Neural progenitor cell (in vitro differentiated cells): ENCODE data around the gene KDELR1. TPM values are rescaled to one million over a fixed set of nuclear protein-coding genes. Genes with fewer than 3 reads are reported as not detected.

Experiments used
- DNase-seq: peaks from one replicate; pipeline ENCODE4 v3.0.0-alpha.2; 2016; ENCODE audit warnings: low spot score
- H2AFZ ChIP-seq: fragments of 200-600 bp; sonication (generic); replicated peaks from 2 replicates; pipeline ENCODE4 v1.6.1; 2016; ENCODE audit warnings: antibody characterized with exemption
- H3F3A ChIP-seq: fragments of 200-600 bp; sonication (generic); 2 replicates; pipeline ENCODE4 v1.6.1; 2016; ENCODE audit warnings: antibody characterized with exemption, low read depth
- H3K27ac ChIP-seq: fragments of 200-600 bp; sonication (generic); 2 replicates; pipeline ENCODE4 v1.5.1; 2016; ENCODE audit warnings: mild to moderate bottlenecking
- H3K27me3 ChIP-seq: fragments of 200-600 bp; sonication (generic); 2 replicates; pipeline ENCODE4 v1.6.1; 2016; ENCODE audit warnings: mild to moderate bottlenecking, moderate library complexity
- H3K36me3 ChIP-seq: fragments of 200-600 bp; sonication (generic); 2 replicates; pipeline ENCODE4 v1.5.1; 2016
- H3K4me1 ChIP-seq: fragments of 200-600 bp; sonication (generic); 2 replicates; pipeline ENCODE4 v1.6.1; 2016; ENCODE audit warnings: mixed run types
- H3K4me2 ChIP-seq: fragments of 200-600 bp; sonication (generic); 2 replicates; pipeline ENCODE4 v1.6.1; 2016
- H3K4me3 ChIP-seq: fragments of 200-600 bp; sonication (generic); 2 replicates; pipeline ENCODE4 v1.5.1; 2016
- H3K79me2 ChIP-seq: fragments of 200-600 bp; sonication (generic); 2 replicates; pipeline ENCODE4 v1.6.1; 2016; ENCODE audit warnings: low read depth
- H3K9ac ChIP-seq: fragments of 200-600 bp; sonication (generic); 2 replicates; pipeline ENCODE4 v1.6.1; 2016
- H3K9me3 ChIP-seq: fragments of 200-600 bp; sonication (generic); 2 replicates; pipeline ENCODE4 v1.5.1; 2016; ENCODE audit warnings: low read depth
- H4K20me1 ChIP-seq: fragments of 200-600 bp; sonication (generic); 2 replicates; pipeline ENCODE4 v1.6.1; 2016; ENCODE audit warnings: low read depth
- H3K27ac Mint-ChIP-seq: 3 replicates; pipeline ENCODE4 v1.8.0; 2021; ENCODE audit warnings: mixed read lengths
- H3K27me3 Mint-ChIP-seq: 2 replicates; pipeline ENCODE4 v1.8.0; 2022; ENCODE audit warnings: low read depth, mild to moderate bottlenecking, inconsistent platforms, moderate library complexity, mixed read lengths; ENCODE audit not compliant: insufficient read depth
- H3K36me3 Mint-ChIP-seq: 3 replicates; pipeline ENCODE4 v1.8.0; 2021; ENCODE audit warnings: mixed read lengths
- H3K4me1 Mint-ChIP-seq: 3 replicates; pipeline ENCODE4 v1.8.0; 2021; ENCODE audit warnings: mixed read lengths
- H3K4me3 Mint-ChIP-seq: 3 replicates; pipeline ENCODE4 v1.8.0; 2021; ENCODE audit warnings: mild to moderate bottlenecking, moderate library complexity, mixed read lengths
- H3K9me3 Mint-ChIP-seq: 3 replicates; pipeline ENCODE4 v1.8.0; 2020; ENCODE audit warnings: mixed read lengths
- CTCF ChIP-seq: fragments of 200-600 bp; sonication (generic); IDR thresholded peaks from 2 replicates; pipeline ENCODE4 v1.5.1; 2017; ENCODE audit warnings: antibody characterized with exemption, mild to moderate bottlenecking
- EZH2 ChIP-seq: fragments of 200-600 bp; sonication (generic); IDR thresholded peaks from 2 replicates; pipeline ENCODE4 v1.6.1; 2017; ENCODE audit warnings: antibody characterized with exemption, mild to moderate bottlenecking, moderate library complexity
- EZH2phosphoT487 ChIP-seq: fragments of 200-600 bp; sonication (generic); IDR thresholded peaks from 2 replicates; pipeline ENCODE4 v1.6.1; 2017; ENCODE audit warnings: antibody characterized with exemption
- total RNA-seq: library from RNA; depleted of rRNA; stranded (reverse); fragments of >200 nt; gene quantifications from 2 replicates; pipeline ENCODE4 v1.2.3, GENCODE V29; 2015; ENCODE audit warnings: low replicate concordance

Gene KDELR1
- total RNA-seq, 1 donor from 2014 or later = 106 TPM

- Mint-ChIP-seq H3K4me3 (no peak overlapping the region), H3K9me3 (no peaks in the 10 kb centered on the region), H3K4me1 (peaks cover 37% of the 10 kb centered on the region), H3K27me3 (peaks cover 14% of the 10 kb centered on the region), H3K36me3 (no peaks in the 10 kb centered on the region), H3K27ac (no peak overlapping the region)
- H3K27ac ChIP-seq = no peak overlapping the region
- no peak for DNase-seq
- no peak for TF ChIP-seq EZH2phosphoT487
- TF ChIP-seq CTCF = no peak
- TF ChIP-seq EZH2 = no peak
- no peaks in the 10 kb centered on the region for H3K79me2 ChIP-seq
- H4K20me1 ChIP-seq = no peaks in the 10 kb centered on the region
- H3K27me3 ChIP-seq = peaks cover 15% of the 10 kb centered on the region
- no peak overlapping the region for H2AFZ ChIP-seq
- no peak overlapping the region for H3K9ac ChIP-seq
- H3F3A ChIP-seq = peaks cover 15% of the 10 kb centered on the region
- H3K36me3 ChIP-seq = no peaks in the 10 kb centered on the region
- H3K4me3 ChIP-seq = no peak overlapping the region
- H3K4me1 ChIP-seq = no peaks in the 10 kb centered on the region
- H3K9me3 ChIP-seq = no peaks in the 10 kb centered on the region
- H3K4me2 ChIP-seq = no peak overlapping the region
These were observed 24.5 kb upstream of the KDELR1 start for GRCh38 chr19:48415806-48416221.

- H3K36me3 Mint-ChIP-seq = no peaks in the 10 kb centered on the region
- peaks cover 15% of the 10 kb centered on the region for H3F3A ChIP-seq
- H3K9me3 Mint-ChIP-seq = no peaks in the 10 kb centered on the region
- H3K4me1 ChIP-seq = no peaks in the 10 kb centered on the region
- no peaks in the 10 kb centered on the region for H3K79me2 ChIP-seq
- H3K4me2 ChIP-seq = no peak overlapping the region
- no peak overlapping the region for H3K9ac ChIP-seq
- TF ChIP-seq EZH2phosphoT487 (no peak), CTCF (no peak), EZH2 (no peak)
- no peaks in the 10 kb centered on the region for H3K36me3 ChIP-seq
- H3K27me3 Mint-ChIP-seq = peaks cover 14% of the 10 kb centered on the region
- no peak overlapping the region for H3K4me3 Mint-ChIP-seq
- peaks cover 37% of the 10 kb centered on the region for H3K4me1 Mint-ChIP-seq
- no peak overlapping the region for H3K27ac ChIP-seq
- H3K9me3 ChIP-seq = no peaks in the 10 kb centered on the region
- peaks cover 15% of the 10 kb centered on the region for H3K27me3 ChIP-seq
- H3K4me3 ChIP-seq = no peak overlapping the region
- H2AFZ ChIP-seq = no peak overlapping the region
- no peaks in the 10 kb centered on the region for H4K20me1 ChIP-seq
- DNase-seq = peak; percentile 77
- H3K27ac Mint-ChIP-seq = no peak overlapping the region
These were observed 24.0 kb upstream of the KDELR1 start for GRCh38 chr19:48415395-48415794.

- Mint-ChIP-seq H3K36me3 (no peaks in the 10 kb centered on the region), H3K4me3 (peak overlapping the region; percentile 79), H3K27me3 (peaks cover 14% of the 10 kb centered on the region), H3K27ac (no peak overlapping the region), H3K4me1 (peaks cover 34% of the 10 kb centered on the region), H3K9me3 (no peaks in the 10 kb centered on the region)
- Histone ChIP-seq H3K27ac (no peak overlapping the region), H3K4me3 (peak overlapping the region; percentile 43), H3K36me3 (no peaks in the 10 kb centered on the region), H2AFZ (peak overlapping the region; percentile 32), H3K9me3 (no peaks in the 10 kb centered on the region), H3K79me2 (no peaks in the 10 kb centered on the region), H4K20me1 (no peaks in the 10 kb centered on the region), H3K4me2 (peak overlapping the region; percentile 65), H3K27me3 (peaks cover 15% of the 10 kb centered on the region), H3K9ac (no peak overlapping the region), H3F3A (peaks cover 15% of the 10 kb centered on the region), H3K4me1 (no peaks in the 10 kb centered on the region)
- no peak for TF ChIP-seq EZH2phosphoT487
- TF ChIP-seq CTCF = no peak
- no peak for TF ChIP-seq EZH2
- DNase-seq = no peak
These were observed 22.7 kb upstream of the KDELR1 start for GRCh38 chr19:48413879-48414587.
